Lung microvascular endothelial cell (primary cell): Measurements from ENCODE around the gene ARID5B. TPM values are rescaled to one million over a fixed set of nuclear protein-coding genes. Genes with fewer than 3 reads are reported as not detected.

Experiments used
- DNase-seq, 2 donors: peaks; one replicate each; pipeline versions ENCODE4 v3.0.0 to v3.0.0-alpha.2; 2010; ENCODE audit warnings: low read depth in 2 of 2
- total RNA-seq: library from RNA; depleted of rRNA; stranded (reverse); fragments of >200 nt; gene quantifications from 2 replicates; pipeline ENCODE4 v1.2.1, GENCODE V29; 2014

Gene ARID5B
- total RNA-seq, result 7.8 and 16.1 TPM in 2 replicates

GRCh38 chr10:61900829-61901792 is at the start of gene ARID5B:
TSS of gene ARID5B (plus strand) at chr10:61901699. CDS start at chr10:61901710, 11 bp downstream.
- DNase-seq, result peak; percentile 69 to 79

- no peak for DNase-seq
These were observed 49.2 kb upstream of the ARID5B start for GRCh38 chr10:61852261-61852660.

- DNase-seq, result no peak
These were observed 45.7 kb upstream of the ARID5B start for GRCh38 chr10:61855771-61856170.

GRCh38 chr10:61857746-61858145 is 43.8 kb upstream of the ARID5B start:
- DNase-seq, result no peak

- no peak for DNase-seq
These were observed 41.7 kb upstream of the ARID5B start for GRCh38 chr10:61859786-61860185.

GRCh38 chr10:61860964-61861758 is 40.3 kb upstream of the ARID5B start:
- no peak for DNase-seq

- DNase-seq, result no peak
These were observed 37.5 kb upstream of the ARID5B start for GRCh38 chr10:61863981-61864380.

- DNase-seq, result no peak
These were observed 34.7 kb upstream of the ARID5B start for GRCh38 chr10:61866700-61867368.

- peak in 1 of 2 donors; percentile 7 for DNase-seq
These were observed 34.1 kb upstream of the ARID5B start for GRCh38 chr10:61867374-61867773.

- DNase-seq, result peak in 1 of 2 donors; percentile 65
These were observed 33.7 kb upstream of the ARID5B start for GRCh38 chr10:61867817-61868216.

GRCh38 chr10:61869041-61869675 is 32.3 kb upstream of the ARID5B start:
- DNase-seq, result no peak

- peak; percentile 1 to 51 for DNase-seq
These were observed 31.5 kb upstream of the ARID5B start for GRCh38 chr10:61869774-61870525.

- no peak for DNase-seq
These were observed 31.0 kb upstream of the ARID5B start for GRCh38 chr10:61870526-61870895.

GRCh38 chr10:61871487-61871886 is 30.0 kb upstream of the ARID5B start:
- DNase-seq, result no peak

- no peak for DNase-seq
These were observed 23.4 kb upstream of the ARID5B start for GRCh38 chr10:61877887-61878739.

- DNase-seq, result no peak
These were observed 22.8 kb upstream of the ARID5B start for GRCh38 chr10:61878740-61879068.

GRCh38 chr10:61882621-61883370 is 18.7 kb upstream of the ARID5B start:
- no peak for DNase-seq

GRCh38 chr10:61883371-61884025 is 18.0 kb upstream of the ARID5B start:
- DNase-seq, result no peak
